Uterus (tissue), 2 donors: ENCODE results near the gene PPP2R5A.

Source experiments
- POLR2A ChIP-seq, 2 donors: fragments of 450-650 bp; IDR thresholded peaks; one replicate each; pipeline ENCODE4 v1.6.1; 2016; ENCODE audit warnings: antibody characterized with exemption in 2 of 2, mild to moderate bottlenecking in 1 of 2, moderate library complexity in 1 of 2
- TF ChIP-seq, protein P1 (sequence below), 4 experiments: fragments of 200-600 bp in 2 of 4; fragments of 450-650 bp in 2 of 4; sonication (generic) in 2 of 4; IDR thresholded peaks; one replicate each; pipeline ENCODE4 v1.5.1; 2016 to 2019; ENCODE audit warnings: antibody characterized with exemption in 4 of 4, mild to moderate bottlenecking in 2 of 4, moderate library complexity in 1 of 4

DNA sequence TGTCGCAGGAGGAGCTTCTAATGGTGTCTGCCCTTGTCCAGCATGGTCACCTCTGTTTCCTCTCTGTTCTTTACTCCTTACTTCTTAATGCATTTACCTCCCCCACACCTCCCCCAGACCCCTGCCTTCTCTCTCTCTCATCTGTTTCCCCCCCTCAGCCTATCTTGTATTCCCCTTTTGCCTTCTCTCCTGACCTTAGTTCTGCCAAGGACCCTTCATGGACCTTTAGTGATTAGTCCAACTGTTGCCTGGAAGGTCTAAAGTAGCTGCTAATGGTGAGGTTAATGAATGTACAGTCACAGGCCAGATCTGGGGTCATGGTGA, 42.3 kb upstream of the PPP2R5A start:
- TF ChIP-seq, protein P1, sequence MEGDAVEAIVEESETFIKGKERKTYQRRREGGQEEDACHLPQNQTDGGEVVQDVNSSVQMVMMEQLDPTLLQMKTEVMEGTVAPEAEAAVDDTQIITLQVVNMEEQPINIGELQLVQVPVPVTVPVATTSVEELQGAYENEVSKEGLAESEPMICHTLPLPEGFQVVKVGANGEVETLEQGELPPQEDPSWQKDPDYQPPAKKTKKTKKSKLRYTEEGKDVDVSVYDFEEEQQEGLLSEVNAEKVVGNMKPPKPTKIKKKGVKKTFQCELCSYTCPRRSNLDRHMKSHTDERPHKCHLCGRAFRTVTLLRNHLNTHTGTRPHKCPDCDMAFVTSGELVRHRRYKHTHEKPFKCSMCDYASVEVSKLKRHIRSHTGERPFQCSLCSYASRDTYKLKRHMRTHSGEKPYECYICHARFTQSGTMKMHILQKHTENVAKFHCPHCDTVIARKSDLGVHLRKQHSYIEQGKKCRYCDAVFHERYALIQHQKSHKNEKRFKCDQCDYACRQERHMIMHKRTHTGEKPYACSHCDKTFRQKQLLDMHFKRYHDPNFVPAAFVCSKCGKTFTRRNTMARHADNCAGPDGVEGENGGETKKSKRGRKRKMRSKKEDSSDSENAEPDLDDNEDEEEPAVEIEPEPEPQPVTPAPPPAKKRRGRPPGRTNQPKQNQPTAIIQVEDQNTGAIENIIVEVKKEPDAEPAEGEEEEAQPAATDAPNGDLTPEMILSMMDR (IDR thresholded peaks at IDR 0.05), result no peak
- no peak for TF ChIP-seq POLR2A (IDR thresholded peaks at IDR 0.05)
